GM19023 (cell line): ENCODE results near the gene POLR3K.
"Not testable (repeated sequence)": the region's sequence is repeated elsewhere in the genome, so short reads cannot be mapped to it uniquely, and the experiment has no call there.

ENCODE experiments used
- ATAC-seq: cut with Tn5 transposase; IDR thresholded peaks from one replicate; pipeline ENCODE4 v1.9.1; 2021; ENCODE audit warnings: mild to moderate bottlenecking, moderate library complexity; ENCODE audit not compliant: unreplicated experiment

POLR3K gene

GRCh38 chr16:47234-47633, 6.2 kb downstream of the POLR3K start:
- ATAC-seq, result no peak

DNA sequence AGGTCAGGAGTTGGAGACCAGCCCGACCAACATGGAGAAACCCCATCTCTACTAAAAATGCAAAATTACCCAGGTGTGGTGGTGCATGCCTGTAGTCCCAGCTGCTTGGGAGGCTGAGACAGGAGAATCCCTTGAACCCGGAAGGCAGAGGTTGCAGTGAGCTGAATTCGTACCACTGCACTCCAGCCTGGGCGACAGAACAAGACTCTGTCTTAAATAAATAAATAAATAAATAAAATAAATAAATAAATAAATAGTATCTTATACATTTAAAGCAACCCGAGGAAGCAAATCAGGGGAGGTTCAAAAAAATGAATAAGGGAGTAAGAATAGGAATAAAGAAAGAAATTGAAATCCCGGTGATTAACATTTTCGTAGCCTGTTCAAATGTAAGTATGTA, 6.9 kb downstream of the POLR3K start:
- ATAC-seq, result not testable (repeated sequence)

DNA sequence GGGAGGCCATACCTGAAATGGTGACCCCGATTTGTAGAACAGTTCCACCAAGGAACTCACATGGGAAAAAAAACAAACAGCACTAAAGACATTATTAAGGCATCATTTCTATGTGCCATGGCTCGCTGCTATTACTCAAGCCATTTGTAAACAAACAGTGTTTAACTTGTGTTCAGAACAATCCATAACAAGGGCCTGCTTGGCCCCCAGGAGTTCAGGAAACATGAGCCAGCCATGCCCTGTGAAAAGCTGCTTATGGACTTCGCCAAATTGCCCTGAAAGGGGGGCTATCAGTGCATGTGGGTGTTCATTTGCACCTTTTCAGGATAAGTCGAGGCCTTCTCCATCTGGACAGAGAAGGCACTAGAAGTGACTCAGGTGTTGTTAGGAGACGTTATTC, 8.0 kb downstream of the POLR3K start:
- no peak for ATAC-seq

DNA sequence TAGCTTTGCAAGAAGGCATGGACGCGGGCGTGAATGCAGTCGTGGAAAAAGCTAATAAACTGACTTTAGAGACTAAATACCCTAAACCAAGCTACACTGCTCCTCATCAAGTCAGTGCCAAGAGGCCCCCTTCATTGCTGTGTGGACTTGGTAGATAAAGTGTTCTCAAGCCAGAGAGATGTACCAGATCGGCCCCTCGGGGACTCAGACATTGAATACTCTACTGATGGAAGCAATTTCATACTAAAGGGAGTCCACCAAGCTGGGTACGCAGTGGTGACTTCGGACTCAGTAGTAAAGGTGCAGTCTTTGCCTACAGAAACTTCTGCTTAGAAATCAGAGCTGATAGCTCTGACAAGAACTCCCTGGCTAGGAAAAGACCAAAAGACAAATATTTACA, 8.8 kb downstream of the POLR3K start:
- ATAC-seq, result no peak

- no peak for ATAC-seq
Observed at GRCh38 chr16:43294-43693, 10.1 kb downstream of the POLR3K start.

- no peak for ATAC-seq
Observed at GRCh38 chr16:42691-43090, 10.7 kb downstream of the POLR3K start.

DNA sequence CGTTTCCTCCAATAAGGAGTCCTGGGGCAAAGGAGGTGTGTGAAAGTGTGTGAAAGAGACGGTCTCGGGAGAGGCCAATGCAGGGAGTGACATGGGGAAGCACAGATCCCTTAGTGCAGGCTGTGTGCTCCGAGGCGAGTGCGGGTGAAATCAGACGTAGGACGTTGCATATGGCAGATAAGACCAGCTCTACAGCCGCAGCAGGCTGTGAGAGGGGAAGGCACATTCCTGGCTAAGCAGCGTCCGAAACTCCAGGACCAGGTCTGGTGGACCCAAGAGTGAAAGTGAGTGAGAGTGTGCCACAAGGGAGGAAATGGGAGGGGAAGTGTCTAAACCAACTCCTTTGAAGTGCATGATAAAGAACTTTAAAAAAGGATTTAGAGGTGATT, 11.3 kb downstream of the POLR3K start:
- no peak for ATAC-seq

DNA sequence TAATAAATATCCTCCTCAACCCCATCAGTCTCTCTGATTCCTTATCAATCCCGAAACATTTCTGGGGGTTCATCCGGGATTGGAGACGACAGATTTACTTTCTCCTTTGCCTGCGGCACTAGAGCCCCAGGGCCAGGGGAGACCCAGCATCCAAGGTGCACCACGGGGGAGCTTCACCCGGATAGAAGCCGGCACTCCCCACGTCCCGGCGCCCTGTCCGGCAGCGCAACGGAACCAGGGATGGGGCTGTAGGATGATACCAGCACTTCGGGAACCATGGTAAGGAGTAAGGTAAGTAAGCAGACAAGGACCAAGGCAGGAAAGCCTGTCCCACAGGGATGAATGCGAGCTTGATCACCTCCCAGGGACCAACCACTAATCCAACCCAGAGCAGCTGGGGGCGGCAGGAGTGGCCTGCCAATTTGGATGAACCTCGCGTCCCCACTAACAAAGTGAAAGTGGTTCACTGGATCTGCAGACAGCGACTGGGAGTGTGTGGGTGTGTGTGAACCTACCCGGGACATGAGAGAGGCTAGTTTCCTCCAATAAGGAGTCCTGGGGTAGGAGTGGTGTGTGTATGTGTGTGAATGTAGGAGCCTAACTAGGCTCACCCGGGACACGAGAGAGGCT, 11.9 kb downstream of the POLR3K start:
- ATAC-seq, result no peak

DNA sequence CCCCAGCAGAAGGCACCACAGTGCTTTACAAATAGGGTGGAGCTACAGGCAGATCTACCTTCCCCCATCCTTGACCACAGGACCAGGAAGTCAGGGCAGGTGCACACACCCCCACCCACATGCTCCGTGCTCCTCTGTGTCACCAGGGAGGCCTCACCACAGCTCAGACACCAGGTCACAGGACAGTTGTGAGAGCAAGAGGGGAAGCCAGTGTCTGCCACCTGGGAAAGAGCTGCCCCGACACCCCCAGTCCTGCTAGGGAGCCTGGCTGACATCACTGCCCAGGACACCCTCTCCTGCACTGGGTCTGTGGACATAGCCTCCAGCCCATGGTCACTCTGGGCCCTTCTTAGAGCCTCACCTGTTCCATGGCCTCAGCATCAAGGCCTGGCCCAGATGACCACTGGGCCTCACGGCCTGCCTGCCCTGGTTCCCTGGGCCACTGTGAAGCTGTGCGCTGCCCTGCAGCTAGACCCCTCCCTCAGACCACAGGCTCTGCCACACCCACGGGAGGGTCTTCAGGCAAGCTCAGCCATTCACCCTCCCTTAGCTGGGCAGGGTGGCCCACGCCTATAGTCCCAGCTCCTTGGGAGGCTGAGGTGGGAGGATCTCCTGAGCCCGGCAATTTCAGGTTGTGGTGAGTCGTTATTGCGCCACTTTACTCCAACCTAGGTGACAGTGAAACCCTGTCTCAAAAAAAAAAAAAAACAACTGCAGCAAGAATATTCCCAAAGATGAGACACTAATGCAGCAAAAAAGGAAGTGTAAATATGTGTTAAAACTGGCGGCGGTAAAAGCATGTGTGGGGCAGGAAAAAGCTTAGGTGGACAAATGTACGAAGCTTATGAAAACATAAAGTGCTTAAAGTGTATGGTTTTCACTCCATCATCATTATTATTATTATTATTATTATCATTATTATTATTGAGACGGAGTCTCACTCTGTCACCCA, 14.2 kb downstream of the POLR3K start:
- ATAC-seq, result peak; percentile 80

DNA sequence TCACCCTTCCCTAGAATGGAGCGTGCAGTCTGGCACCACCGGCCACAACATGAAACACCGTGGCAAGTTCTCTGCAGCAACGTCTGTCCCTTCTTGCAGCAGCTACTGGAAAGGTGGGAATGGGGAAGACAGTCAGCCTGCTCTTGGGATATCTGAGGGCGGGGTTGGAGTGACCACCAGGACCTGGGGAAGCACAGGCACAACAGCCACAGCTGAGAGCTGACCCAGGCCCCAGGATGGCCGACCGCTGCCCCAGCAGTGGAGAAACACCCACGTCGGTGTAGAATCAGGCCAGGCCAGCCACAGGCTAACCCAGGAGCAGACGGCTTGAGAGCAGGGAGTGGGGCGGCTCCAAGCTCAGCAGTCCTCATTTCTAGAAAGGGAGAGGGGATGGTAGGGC, 15.2 kb downstream of the POLR3K start:
- ATAC-seq, result not testable (repeated sequence)

DNA sequence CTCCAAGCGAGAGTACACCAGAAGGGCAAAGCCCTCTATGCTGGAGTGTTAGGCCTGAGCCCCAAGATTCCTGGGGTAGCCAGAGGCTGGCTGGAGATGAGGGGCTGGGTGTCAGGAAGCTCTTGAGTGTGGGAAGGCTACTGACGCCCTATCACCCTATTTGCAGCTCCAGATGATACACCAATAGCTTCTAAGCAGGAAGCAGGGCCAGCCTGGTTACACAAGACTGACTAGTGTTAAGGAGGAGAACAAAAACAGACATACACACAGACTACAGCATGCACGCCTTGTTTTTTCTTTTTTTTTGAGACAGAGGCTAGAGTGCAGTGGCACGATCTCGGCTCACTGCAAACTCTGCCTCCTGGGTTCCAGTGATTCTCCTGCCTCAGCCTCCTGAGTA, 15.9 kb downstream of the POLR3K start:
- no peak for ATAC-seq

DNA sequence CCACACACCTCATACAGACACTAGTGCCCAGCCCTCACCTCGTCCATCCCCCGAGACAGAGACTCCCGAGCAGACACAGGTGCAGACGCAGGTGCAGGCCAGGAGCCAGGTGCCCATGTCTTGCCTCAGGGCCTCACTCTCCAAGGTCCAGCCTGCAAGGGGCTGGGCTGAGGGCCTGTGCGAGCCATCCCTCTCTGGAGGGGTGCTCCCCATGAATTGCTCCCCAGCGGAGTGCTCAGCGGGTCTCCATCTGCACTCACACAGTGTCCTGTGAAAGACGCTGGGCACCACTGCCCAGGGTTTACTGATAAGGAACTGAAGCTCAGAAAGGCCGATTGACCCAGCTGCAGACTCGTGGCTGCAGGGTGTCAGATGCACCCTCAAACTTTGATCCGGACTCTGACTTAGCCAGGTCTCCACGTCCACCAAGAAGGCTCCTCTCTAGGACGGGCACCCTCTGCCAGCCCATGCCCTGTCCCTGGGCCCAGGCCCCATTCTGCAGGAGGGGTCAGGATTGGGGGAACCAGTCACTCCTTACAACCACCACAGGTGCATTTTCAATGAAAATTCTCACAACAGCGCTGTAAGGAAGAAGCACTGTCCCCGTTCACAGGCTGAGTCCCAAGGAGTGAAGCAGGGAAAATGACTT, 16.9 kb downstream of the POLR3K start:
- ATAC-seq, result no peak

GRCh38 chr16:35678-36305, 17.6 kb downstream of the POLR3K start:
- no peak for ATAC-seq

DNA sequence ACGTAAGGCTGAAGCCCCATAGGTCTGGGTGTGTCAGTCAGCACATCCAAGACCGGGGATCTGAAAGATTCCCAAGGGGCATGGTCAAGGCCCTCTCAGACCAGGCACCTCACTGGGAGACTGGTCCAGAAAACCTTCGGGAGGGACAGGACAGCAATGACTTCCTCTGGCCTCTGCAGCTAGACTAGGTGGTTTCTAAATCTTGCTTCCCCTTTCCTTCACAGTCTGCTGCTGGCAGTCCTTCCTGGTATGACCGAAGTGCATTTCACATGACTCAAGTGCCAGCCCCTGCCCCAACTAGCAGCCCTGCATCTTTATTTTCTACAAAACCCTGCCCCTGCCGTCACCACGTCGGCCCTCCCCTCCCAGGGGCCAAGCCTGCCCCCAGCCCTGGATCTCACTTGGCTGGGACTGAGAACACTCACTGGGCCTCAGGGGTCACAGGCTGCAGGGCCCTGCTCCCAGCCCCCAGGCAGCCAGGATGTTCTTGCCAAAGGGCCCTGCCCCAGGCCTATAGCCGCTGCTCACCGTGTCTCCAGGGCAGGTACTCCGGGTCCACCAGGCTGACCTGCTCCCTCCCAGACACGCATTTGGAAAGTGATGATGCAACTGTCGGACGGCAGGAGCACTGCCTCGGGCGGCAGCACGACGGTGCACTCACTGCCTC, 18.3 kb downstream of the POLR3K start:
- no peak for ATAC-seq

DNA sequence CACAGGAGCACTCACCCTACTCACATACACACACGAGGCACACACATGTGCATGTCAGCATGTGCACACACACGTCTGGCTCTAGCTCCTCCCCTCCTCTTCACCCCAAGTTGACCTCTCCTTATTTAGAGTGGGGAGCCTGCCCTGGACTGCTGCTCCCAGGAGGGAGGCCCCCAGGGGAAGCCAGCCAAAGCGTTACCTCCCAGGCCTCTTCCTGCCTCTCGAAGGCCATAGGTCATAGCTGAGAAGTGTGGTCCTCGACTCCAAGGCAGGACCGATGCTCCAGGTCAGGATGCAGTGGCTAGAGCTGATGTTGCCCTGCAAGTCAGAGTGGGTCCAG, 18.8 kb downstream of the POLR3K start:
- no peak for ATAC-seq

DNA sequence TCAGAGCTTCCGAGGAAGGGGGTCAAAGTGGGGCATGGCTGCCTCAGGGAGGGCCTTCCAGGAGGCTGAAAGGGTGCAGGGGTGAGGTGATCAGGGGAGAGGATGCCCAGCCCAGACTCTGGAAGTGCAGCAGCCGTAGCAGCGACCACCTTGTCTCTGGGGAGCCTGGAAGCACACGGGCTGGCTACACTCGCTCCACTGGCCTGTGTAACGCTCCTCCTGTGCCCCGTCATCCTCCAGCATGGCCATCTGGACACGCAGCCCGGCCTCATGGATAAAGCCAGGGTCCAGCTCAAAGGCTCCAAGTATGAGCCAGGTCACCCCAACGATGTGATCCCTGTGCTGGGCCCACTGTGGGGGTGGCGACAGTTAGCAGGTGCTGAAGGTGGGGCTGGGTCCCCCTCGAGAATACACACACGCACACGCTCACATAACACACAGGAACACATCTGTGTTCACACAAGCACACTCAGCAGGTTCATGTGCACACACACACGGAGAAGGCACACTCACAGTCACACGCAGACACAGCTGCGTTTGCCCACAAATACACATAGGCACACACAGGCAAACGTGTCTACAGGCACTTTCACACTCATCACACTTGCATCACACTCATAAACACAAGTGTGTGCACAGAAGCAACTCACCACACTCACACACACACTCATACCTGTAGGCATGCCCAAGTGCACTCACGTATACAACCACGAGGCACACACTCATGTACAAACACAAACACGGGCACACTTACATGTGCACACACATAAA, 19.3 kb downstream of the POLR3K start:
- no peak for ATAC-seq

GRCh38 chr16:33154-33876, 20.1 kb downstream of the POLR3K start:
- not testable (repeated sequence) for ATAC-seq

GRCh38 chr16:30627-31026, 22.8 kb downstream of the POLR3K start:
- ATAC-seq, result not testable (repeated sequence)

DNA sequence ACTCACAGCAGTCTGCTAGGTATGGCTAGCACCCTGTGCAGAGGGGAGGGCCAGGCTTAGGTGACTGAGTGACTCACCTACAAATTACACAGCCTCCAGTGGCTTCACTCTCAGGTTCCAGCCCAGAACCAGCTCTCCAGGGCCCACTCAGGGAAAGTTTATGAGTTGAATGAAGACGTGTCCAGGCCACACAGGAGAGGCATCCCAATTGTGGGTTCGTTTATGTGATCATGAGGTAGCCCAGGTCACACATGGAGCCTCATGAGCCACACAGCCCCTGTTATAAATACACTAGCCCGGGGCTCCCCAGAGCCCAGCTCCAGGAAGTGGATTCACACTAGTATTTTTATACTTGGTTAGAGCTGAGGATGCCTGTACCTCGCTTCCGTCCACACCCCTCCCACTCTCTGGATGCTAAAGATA, 27.5 kb downstream of the POLR3K start:
- not testable (repeated sequence) for ATAC-seq
